HG02678 (cell line): ENCODE measurements around the gene LCN6.
"Not testable (repeated sequence)": the region's sequence is repeated elsewhere in the genome, so short reads cannot be mapped to it uniquely, and the experiment has no call there.

Source experiments
- ATAC-seq: cut with Tn5 transposase; IDR thresholded peaks from one replicate; pipeline ENCODE4 v1.9.1; 2021; ENCODE audit warnings: mild to moderate bottlenecking, moderate library complexity; ENCODE audit not compliant: unreplicated experiment

The LCN6 gene

GRCh38 chr9:136760424-136760823 is 12.1 kb upstream of the LCN6 start:
- no peak for ATAC-seq

GRCh38 chr9:136759436-136760325 is 11.4 kb upstream of the LCN6 start:
- ATAC-seq = no peak

- ATAC-seq = no peak
Observed at GRCh38 chr9:136759001-136759400, 10.7 kb upstream of the LCN6 start.

GRCh38 chr9:136757751-136758140 is 9.4 kb upstream of the LCN6 start:
- ATAC-seq = no peak

GRCh38 chr9:136757328-136757727 is 9.0 kb upstream of the LCN6 start:
- ATAC-seq = no peak

GRCh38 chr9:136756836-136757235 is 8.5 kb upstream of the LCN6 start:
- ATAC-seq = no peak

- no peak for ATAC-seq
Observed at GRCh38 chr9:136756134-136756438, 7.8 kb upstream of the LCN6 start.

- ATAC-seq = not testable (repeated sequence)
Observed at GRCh38 chr9:136755302-136756133, 7.2 kb upstream of the LCN6 start.

- ATAC-seq = no peak
Observed at GRCh38 chr9:136754626-136755301, 6.4 kb upstream of the LCN6 start.

GRCh38 chr9:136754059-136754572 is 5.8 kb upstream of the LCN6 start:
- ATAC-seq = no peak

GRCh38 chr9:136753371-136754058 is 5.2 kb upstream of the LCN6 start:
- ATAC-seq = no peak

- no peak for ATAC-seq
Observed at GRCh38 chr9:136751814-136752213, 3.5 kb upstream of the LCN6 start.

GRCh38 chr9:136751244-136751643 is 2.9 kb upstream of the LCN6 start:
- ATAC-seq = no peak

GRCh38 chr9:136750526-136750925 is 2.2 kb upstream of the LCN6 start:
- no peak for ATAC-seq

- ATAC-seq = no peak
Observed at GRCh38 chr9:136748666-136749611, 614 bp upstream of the LCN6 start.

- no peak for ATAC-seq
Observed at GRCh38 chr9:136747161-136748060, 914 bp downstream of the LCN6 start.

GRCh38 chr9:136746621-136747020 is 1.7 kb downstream of the LCN6 start:
- ATAC-seq = no peak

GRCh38 chr9:136746155-136746490 is 2.2 kb downstream of the LCN6 start:
- ATAC-seq = no peak
